Activated naive CD8-positive, alpha-beta T cell treated with anti-CD3 and anti-CD28 coated beads, Interleukin-2, amount 50 U/mL, for 24 hours (primary cell): ENCODE results near the gene GNA14.

Experiments used
- ATAC-seq: fragments of 150-1000 bp; cut with Tn5 transposase; one replicate; pipeline ENCODE4 v1.10.0; 2021
- DNase-seq: peaks from one replicate; pipeline ENCODE4 v3.0.0; 2021
- H3K27ac Mint-ChIP-seq: one replicate; pipeline ENCODE4 v1.8.0; 2021; ENCODE audit warnings: mild to moderate bottlenecking, mixed read lengths
- H3K27me3 Mint-ChIP-seq: one replicate; pipeline ENCODE4 v1.8.0; 2021; ENCODE audit warnings: mixed read lengths
- H3K36me3 Mint-ChIP-seq: one replicate; pipeline ENCODE4 v1.8.0; 2021; ENCODE audit warnings: low read depth, mixed read lengths
- H3K4me1 Mint-ChIP-seq: one replicate; pipeline ENCODE4 v1.8.0; 2021; ENCODE audit warnings: mixed read lengths
- H3K4me3 Mint-ChIP-seq: one replicate; pipeline ENCODE4 v1.8.0; 2021; ENCODE audit warnings: mild to moderate bottlenecking, moderate library complexity, mixed read lengths
- H3K9me3 Mint-ChIP-seq: one replicate; pipeline ENCODE4 v1.8.0; 2021; ENCODE audit warnings: mixed read lengths

The GNA14 gene

DNA sequence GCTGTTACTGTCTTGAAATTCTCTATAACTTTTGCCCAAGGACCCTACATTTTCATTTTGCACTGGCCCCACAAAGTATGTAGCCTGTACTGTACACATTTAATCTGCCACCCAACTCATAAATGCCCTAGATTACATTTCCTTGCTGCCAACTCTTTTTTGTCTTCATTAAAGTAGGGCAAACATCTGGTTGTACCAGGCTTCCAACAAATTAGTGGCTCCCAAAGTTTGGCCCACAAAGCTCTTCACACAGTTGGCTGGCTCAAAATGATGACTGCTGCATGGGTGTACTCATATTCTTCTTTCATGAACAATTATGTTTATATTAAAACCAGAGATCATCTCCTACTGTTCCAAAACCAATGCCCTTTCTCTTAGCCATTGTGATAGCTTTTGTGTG lies 45.3 kb downstream of the GNA14 start:
- Mint-ChIP-seq H3K4me3 (no peak overlapping the region), H3K36me3 (no peaks in the 10 kb centered on the region), H3K9me3 (no peaks in the 10 kb centered on the region), H3K27me3 (peaks cover 6% of the 10 kb centered on the region), H3K27ac (no peak overlapping the region), H3K4me1 (no peaks in the 10 kb centered on the region)
- DNase-seq: no peak
- no peak for ATAC-seq

DNA sequence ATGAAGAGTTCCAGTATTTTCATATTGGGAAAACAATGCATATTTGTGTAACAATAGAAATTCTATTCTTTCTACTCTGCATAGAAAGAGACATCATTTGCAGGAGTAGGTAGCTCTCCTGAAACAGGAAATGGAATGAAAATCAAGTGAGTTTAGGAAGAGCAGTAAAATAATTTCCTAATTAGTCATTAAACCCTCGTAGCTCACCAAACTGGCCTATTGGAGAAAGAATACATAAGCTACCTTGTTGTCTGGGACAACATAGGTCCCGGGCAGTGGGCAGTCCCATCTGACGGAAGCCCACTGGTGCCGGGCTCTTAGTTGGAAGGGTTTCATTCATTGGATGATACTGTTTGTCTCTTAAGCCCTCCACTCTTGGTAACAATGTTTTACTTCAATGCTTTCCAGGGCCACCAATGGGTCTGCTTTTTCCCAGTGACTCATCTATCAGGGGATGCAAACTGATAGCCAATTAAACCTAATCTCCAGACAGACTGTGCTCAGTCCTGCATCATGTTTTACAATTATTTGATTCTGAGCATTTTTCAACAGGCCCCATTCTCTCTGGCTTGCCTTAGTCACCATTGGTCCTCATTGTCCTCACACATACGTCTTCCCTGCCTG lies 46.5 kb downstream of the GNA14 start:
- Mint-ChIP-seq H3K9me3 (no peaks in the 10 kb centered on the region), H3K27ac (no peak overlapping the region), H3K4me1 (no peaks in the 10 kb centered on the region), H3K36me3 (no peaks in the 10 kb centered on the region), H3K4me3 (no peak overlapping the region), H3K27me3 (peaks cover 6% of the 10 kb centered on the region)
- ATAC-seq (no peak), DNase-seq (no peak)

DNA sequence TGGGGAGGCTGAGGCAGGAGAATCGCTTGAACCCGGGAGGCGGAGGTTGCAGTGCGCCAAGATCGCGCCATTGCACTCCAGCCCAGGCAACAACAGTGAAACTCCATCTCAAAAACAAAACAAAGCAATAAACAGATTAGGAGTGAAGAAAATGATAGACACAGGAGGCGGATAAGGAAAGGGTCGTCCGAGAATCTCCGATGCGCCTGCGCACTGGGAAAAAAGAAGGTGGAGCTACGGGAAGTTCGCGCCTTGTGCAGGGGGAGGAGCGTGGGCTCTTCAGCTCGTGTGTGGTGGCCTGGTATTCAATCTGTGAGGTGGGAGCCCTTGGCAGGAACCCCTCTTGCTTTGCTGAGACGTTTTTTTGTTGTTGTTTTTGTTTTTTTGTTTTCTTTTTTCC lies 47.3 kb downstream of the GNA14 start:
- H3K36me3 Mint-ChIP-seq: no peaks in the 10 kb centered on the region
- no peak for ATAC-seq
- H3K27me3 Mint-ChIP-seq: peaks cover 6% of the 10 kb centered on the region

DNA sequence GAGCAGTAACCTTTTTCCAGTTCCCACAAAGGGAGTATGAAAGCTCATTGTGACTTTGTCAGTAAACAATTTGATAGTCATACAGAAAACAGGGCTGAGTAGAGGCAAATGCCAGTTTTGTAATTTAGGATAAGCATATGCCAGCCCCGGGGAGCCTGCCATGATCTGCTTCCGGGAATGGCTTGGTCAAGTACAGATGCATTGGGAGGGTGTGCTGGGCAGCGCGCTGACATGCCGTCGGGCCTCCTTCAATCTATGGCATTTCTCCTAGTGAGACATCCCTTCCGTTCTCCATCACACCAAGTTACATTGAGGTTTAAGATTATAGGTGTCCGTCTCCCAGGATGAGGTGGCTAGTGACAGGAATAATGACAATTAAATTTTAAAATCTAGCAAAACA lies 48.6 kb downstream of the GNA14 start:
- Mint-ChIP-seq H3K4me1 (peaks cover 9% of the 10 kb centered on the region), H3K9me3 (no peaks in the 10 kb centered on the region)

More for the DNA sequence above, 47.3 kb downstream of the GNA14 start:
- Mint-ChIP-seq H3K4me1 (no peaks in the 10 kb centered on the region), H3K9me3 (no peaks in the 10 kb centered on the region), H3K27ac (no peak overlapping the region), H3K4me3 (no peak overlapping the region)
- no peak for DNase-seq

DNA sequence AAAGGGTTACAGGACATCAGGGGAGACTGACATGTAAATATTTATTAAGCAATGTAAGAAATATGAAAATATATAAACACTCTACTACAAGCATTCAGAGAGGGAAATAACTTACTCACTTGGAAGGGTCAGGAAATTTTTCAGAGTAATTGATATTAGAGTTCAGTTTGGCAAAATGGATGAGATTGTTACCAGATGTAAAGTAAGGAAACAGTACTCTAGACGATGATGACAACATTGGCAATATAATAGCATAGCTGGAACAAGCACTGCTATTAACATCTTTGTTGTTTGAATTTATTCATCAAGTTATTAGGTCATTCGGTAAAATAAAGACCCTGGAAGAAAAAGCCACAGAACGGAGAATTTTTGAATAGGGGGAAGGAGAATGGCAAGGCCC lies 49.1 kb downstream of the GNA14 start:
- Mint-ChIP-seq H3K4me3 (no peak overlapping the region), H3K9me3 (no peaks in the 10 kb centered on the region), H3K4me1 (peaks cover 9% of the 10 kb centered on the region), H3K27ac (no peak overlapping the region), H3K27me3 (peaks cover 6% of the 10 kb centered on the region), H3K36me3 (no peaks in the 10 kb centered on the region)
- ATAC-seq (no peak), DNase-seq (no peak)

More for the DNA sequence above, 48.6 kb downstream of the GNA14 start:
- Mint-ChIP-seq H3K27me3 (peaks cover 6% of the 10 kb centered on the region), H3K4me3 (no peak overlapping the region), H3K36me3 (no peaks in the 10 kb centered on the region), H3K27ac (no peak overlapping the region)
- ATAC-seq (no peak), DNase-seq (no peak)

DNA sequence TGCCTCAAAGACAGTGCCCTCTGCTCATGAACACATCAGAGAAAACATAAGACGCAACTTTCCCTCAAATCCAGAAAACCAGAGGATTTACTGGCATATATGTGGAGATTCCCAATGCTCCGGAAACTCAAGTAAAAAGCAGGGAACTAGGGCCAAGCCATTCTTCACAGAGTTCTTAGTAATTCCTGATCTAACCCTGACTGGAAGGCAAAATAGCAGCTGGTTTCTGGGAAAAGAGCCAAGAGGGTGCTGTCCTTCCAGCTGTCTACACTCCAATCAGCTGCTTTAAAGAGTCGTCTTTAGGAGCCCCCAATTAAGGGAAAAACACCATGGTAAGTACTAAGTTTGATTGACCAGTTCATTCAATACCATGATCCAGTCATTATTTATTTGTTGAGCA lies 49.6 kb downstream of the GNA14 start:
- Mint-ChIP-seq H3K36me3 (no peaks in the 10 kb centered on the region), H3K27me3 (peaks cover 6% of the 10 kb centered on the region), H3K9me3 (no peaks in the 10 kb centered on the region), H3K27ac (no peak overlapping the region), H3K4me1 (peaks cover 9% of the 10 kb centered on the region), H3K4me3 (no peak overlapping the region)
- ATAC-seq (no peak), DNase-seq (no peak)

DNA sequence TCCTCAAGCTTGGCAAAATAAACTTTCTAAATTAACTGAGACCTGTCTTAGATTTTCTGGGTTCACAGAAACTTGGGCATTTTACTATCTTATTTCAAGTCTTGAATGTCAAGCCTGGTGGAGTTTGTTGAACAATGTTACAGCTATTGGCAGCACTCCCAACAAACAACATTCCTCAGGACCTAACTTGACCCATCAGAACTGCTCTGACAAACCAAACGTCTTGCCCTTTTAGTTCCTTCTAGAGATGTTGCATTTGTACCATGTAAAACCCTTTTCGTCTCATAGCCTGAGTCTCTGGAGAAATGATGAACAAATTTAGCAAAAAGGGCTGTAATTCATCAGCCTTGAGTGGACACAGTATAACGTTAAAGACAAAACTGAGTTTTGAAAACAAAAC lies 51.1 kb downstream of the GNA14 start:
- DNase-seq: no peak
- peaks cover 1% of the 10 kb centered on the region for H3K27me3 Mint-ChIP-seq
- ATAC-seq: no peak
- H3K27ac Mint-ChIP-seq: no peak overlapping the region
- peaks cover 9% of the 10 kb centered on the region for H3K4me1 Mint-ChIP-seq
- H3K4me3 Mint-ChIP-seq: no peak overlapping the region
- no peaks in the 10 kb centered on the region for H3K9me3 Mint-ChIP-seq
- H3K36me3 Mint-ChIP-seq: no peaks in the 10 kb centered on the region

DNA sequence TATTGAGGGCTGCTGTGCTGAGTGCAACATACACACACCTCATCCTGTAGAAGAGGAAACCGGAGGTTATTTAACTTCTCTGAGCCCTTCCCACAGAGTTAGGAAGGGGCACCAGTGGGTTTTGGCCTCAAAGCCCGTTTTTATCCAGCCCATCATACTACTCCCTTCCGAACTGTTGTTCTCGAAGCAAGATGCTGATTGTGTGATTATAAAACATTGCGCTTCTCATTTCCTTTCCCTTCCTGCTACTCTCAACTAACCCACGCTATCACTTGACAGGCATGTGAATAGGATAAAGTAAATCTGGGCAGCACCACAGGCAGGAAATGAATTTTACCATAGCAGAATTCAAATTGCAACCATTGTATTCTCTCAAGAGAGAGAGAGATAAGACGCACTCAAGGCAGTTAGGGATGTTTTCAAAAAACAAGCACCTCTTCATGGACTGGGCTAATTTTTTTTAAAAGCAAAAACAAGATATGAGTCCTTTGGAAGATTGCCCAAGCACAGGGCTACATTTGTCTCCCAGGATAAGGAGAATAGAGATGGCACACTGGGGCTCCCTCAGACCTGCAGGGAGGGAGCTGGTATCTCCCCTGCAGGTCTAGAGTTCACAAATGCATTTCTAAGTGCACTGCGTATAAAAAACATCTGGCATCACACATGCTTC lies 52.6 kb downstream of the GNA14 start:
- DNase-seq: no peak
- Mint-ChIP-seq H3K4me3 (no peak overlapping the region), H3K9me3 (no peaks in the 10 kb centered on the region)

DNA sequence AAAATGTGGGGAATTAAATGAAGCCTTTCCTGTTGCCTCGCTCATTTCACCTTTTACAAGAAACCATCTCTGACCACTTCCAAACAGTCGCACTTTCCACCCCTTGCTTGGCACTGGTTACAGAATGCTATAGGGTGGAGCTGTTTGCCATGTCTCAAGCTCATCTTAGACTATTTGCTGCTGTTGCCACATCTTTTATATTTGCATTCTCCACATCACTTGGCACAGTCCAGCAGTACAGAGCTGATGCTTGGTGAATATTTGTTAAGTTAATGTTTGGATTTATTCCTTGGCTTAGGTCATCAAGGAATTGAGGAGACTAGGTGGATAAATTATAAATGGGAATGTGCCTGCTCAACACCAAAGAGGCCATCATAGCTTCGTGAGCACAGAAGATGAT lies 53.2 kb downstream of the GNA14 start:
- H3K4me1 Mint-ChIP-seq: peaks cover 9% of the 10 kb centered on the region
- no peak overlapping the region for H3K4me3 Mint-ChIP-seq
- no peaks in the 10 kb centered on the region for H3K27me3 Mint-ChIP-seq
- H3K27ac Mint-ChIP-seq: no peak overlapping the region
- ATAC-seq (no peak), DNase-seq (no peak)
- H3K36me3 Mint-ChIP-seq: no peaks in the 10 kb centered on the region
- no peaks in the 10 kb centered on the region for H3K9me3 Mint-ChIP-seq

More for the DNA sequence above, 52.6 kb downstream of the GNA14 start:
- Mint-ChIP-seq H3K4me1 (peaks cover 9% of the 10 kb centered on the region), H3K36me3 (no peaks in the 10 kb centered on the region), H3K27ac (no peak overlapping the region), H3K27me3 (no peaks in the 10 kb centered on the region)
- no peak for ATAC-seq

DNA sequence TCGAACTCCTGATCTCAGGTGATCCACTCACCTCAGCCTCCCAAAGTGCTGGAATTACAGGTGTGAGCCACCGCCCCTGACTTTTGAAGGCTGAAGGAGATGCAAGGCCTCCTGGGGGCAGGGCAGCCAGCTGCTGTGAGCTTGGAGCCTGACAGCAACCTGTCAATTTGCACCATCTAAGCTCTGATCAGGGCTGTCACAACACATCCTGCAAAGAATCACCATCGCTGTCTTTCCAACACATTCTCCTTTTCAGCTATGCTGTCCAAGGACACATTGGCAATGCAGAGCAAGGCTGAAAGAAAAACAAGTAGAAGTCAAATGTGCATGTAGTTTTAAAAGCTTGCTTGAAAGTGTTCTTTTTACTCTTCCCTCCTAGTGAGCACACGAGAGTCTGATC lies 54.6 kb downstream of the GNA14 start:
- Mint-ChIP-seq H3K27ac (no peak overlapping the region), H3K9me3 (no peaks in the 10 kb centered on the region), H3K4me1 (peaks cover 9% of the 10 kb centered on the region), H3K27me3 (no peaks in the 10 kb centered on the region), H3K36me3 (no peaks in the 10 kb centered on the region), H3K4me3 (no peak overlapping the region)
- ATAC-seq (no peak), DNase-seq (no peak)

DNA sequence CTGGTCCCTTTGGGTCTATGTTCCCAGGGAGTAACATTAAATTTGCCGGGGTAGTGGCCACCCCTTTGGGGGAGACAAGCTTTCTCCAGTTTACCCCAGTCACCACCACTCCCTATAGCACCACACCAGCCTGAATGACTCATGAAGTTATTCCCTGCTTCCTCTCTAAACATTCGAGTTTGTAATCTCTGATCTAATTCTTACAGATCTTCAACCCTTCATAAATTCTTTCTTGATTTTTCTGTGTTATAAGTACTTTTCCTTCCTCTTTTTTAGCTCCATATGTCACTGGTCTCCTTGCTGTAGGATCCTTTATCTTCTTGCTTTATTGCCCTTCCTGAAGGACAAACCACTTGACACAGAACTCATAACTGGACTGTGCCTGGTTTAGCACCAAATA lies 55.6 kb downstream of the GNA14 start:
- Mint-ChIP-seq H3K4me3 (no peak overlapping the region), H3K36me3 (no peaks in the 10 kb centered on the region), H3K27me3 (no peaks in the 10 kb centered on the region), H3K27ac (no peak overlapping the region), H3K4me1 (peaks cover 11% of the 10 kb centered on the region), H3K9me3 (no peaks in the 10 kb centered on the region)
- ATAC-seq (no peak), DNase-seq (no peak)

DNA sequence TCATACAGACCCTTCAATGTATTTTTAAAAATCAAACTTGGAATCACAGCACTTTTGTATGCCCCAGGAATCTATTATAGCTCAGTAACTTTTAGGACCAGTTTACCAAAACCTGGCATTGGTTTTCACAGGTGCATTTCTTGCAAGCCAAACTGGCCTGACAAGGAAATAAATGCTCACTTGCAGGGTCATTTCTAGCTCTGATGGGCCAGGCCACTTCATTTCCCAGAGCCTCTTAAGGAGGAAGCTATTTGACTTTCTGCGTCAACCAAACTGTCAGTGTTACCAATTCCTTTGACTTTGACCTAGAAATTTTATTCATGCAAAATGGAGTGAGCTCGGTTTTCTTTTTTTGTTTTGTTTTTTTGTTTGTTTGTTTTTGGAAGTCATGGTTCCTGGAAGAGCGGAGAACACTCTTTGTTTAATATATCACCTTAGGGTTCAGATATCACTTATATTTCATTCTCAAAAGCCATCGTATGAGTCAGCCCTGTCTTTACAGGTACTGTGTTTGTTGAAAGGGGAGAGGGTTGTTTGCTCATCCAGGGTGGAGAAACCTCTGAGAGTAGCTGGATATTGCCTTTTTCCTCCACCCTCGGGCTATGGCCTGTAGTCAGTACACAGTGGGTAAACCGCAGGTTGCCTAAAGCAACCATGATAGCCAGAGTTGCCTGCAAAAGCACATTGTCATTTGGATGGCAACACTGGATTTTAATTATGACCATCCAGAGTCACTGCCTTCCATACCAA lies 58.9 kb downstream of the GNA14 start:
- Mint-ChIP-seq H3K27me3 (no peaks in the 10 kb centered on the region), H3K9me3 (no peaks in the 10 kb centered on the region), H3K36me3 (no peaks in the 10 kb centered on the region), H3K27ac (no peak overlapping the region), H3K4me3 (no peak overlapping the region), H3K4me1 (peaks cover 2% of the 10 kb centered on the region)
- DNase-seq (no peak), ATAC-seq (no peak)

DNA sequence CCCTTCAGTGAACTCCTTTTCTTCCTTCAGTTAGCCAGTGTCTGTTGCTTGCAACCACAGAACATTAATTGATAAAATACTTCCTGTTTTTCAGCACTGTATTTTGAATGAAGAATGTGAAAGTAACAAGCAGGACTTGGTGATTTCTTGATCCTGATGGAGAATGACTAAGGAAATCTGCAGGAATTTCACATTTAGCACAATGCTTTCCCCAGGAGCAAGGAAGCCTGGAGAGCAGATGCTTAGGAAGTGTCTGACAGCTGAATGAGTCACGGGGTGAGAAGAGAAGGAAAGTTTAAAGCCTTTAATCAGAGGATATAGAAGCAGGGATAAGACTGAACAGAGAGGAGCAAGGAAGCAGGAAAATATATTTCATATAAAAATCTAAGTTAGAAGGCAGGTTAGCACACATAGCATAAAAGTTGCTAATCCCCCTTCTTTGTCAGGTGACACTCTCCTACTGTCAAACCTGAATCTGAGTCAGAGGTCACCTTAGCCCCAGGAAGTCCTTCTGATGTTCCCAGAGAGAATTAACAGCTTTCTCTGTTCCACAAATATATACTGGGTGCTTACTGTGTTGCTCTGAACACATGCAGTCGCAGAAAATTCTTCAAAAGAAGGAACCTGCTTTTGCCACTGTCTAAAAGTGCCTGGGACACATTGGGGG lies 59.7 kb downstream of the GNA14 start:
- Mint-ChIP-seq H3K27ac (no peak overlapping the region), H3K4me1 (peaks cover 2% of the 10 kb centered on the region), H3K9me3 (no peaks in the 10 kb centered on the region), H3K27me3 (no peaks in the 10 kb centered on the region), H3K4me3 (no peak overlapping the region), H3K36me3 (no peaks in the 10 kb centered on the region)
- DNase-seq (no peak), ATAC-seq (no peak)

DNA sequence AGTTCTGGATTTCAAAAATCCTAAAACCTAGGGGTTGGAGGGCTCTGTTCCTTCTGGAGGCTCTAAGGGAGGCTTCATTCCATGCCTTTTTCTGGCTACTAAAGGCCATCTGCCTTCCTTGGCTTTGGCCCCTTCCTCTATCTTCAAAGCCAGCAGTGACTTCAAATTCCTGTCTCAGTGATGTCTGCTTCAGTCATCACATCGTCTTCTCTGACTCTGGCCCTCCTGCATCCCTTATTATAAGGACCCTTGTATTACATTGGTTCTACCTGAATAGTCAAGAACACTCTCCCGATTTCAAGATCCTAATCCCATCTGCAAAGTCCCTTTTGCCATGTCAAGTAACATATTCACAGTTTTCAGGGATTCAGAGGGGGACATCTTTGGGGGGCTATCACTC lies 60.3 kb downstream of the GNA14 start:
- Mint-ChIP-seq H3K27ac (no peak overlapping the region), H3K9me3 (no peaks in the 10 kb centered on the region)
- DNase-seq: no peak

DNA sequence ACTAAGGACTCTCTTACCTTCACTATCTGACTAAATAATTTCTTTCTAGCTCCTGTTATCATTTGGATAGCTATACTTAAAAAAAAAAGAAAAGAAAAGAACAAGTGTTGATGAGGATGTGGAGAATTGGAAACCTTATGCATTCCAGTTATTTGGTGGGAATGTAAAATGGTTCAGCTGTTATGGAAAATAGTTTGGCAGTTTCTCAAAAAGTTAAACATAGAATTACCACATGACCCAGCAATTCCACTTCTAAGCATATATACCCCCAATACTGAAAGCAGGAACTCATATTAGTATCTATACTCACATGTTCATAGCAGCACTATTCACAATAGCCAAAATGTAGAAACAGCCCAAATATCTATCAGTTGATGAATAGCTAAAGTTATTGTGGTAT lies 61.1 kb downstream of the GNA14 start:
- DNase-seq (no peak), ATAC-seq (no peak)
- no peaks in the 10 kb centered on the region for H3K9me3 Mint-ChIP-seq
- peaks cover 2% of the 10 kb centered on the region for H3K4me1 Mint-ChIP-seq
- H3K27ac Mint-ChIP-seq: no peak overlapping the region
- H3K4me3 Mint-ChIP-seq: no peak overlapping the region
- peaks cover 5% of the 10 kb centered on the region for H3K27me3 Mint-ChIP-seq
- H3K36me3 Mint-ChIP-seq: no peaks in the 10 kb centered on the region

More for the DNA sequence above, 60.3 kb downstream of the GNA14 start:
- H3K4me3 Mint-ChIP-seq: no peak overlapping the region
- H3K4me1 Mint-ChIP-seq: peaks cover 2% of the 10 kb centered on the region
- no peaks in the 10 kb centered on the region for H3K27me3 Mint-ChIP-seq
- H3K36me3 Mint-ChIP-seq: no peaks in the 10 kb centered on the region
- ATAC-seq: no peak
